ENCODE results near the gene ADRA2B.

ADRA2B gene

GRCh38 chr2:96137321-96138178 is 21.2 kb upstream of the ADRA2B start:
- DNase-seq (ENCODE audit: insufficient read length, low spot score) (no peak), FAIRE-seq (no peak)
- no peak for TF ChIP-seq POLR2A (IDR thresholded peaks at IDR 0.05; ENCODE audit: low read depth, low read length)

GRCh38 chr2:96136129-96136720 is 19.9 kb upstream of the ADRA2B start:
- DNase-seq (ENCODE audit: insufficient read length, low spot score), result no peak
- no peak for TF ChIP-seq POLR2A (IDR thresholded peaks at IDR 0.05; ENCODE audit: low read depth, low read length)
- FAIRE-seq, result no peak

- DNase-seq (ENCODE audit: insufficient read length, low spot score) (no peak), FAIRE-seq (no peak)
- TF ChIP-seq POLR2A (IDR thresholded peaks at IDR 0.05; ENCODE audit: low read depth, low read length), result no peak
Measured at GRCh38 chr2:96135621-96136020, 19.2 kb upstream of the ADRA2B start.

- TF ChIP-seq POLR2A (IDR thresholded peaks at IDR 0.05; ENCODE audit: low read depth, low read length), result no peak
Measured at GRCh38 chr2:96135171-96135570, 18.8 kb upstream of the ADRA2B start.

GRCh38 chr2:96134421-96134820 is 18.1 kb upstream of the ADRA2B start:
- DNase-seq (ENCODE audit: insufficient read length, low spot score), result no peak
- TF ChIP-seq POLR2A (IDR thresholded peaks at IDR 0.05; ENCODE audit: low read depth, low read length), result no peak

More at GRCh38 chr2:96135171-96135570, 18.8 kb upstream of the ADRA2B start:
- no peak for DNase-seq (ENCODE audit: insufficient read length, low spot score)
- no peak for FAIRE-seq

GRCh38 chr2:96131813-96132745 is 15.7 kb upstream of the ADRA2B start:
- no peak for DNase-seq (ENCODE audit: insufficient read length, low spot score)
- FAIRE-seq, result no peak
- no peak for TF ChIP-seq POLR2A (IDR thresholded peaks at IDR 0.05; ENCODE audit: low read depth, low read length)

More at GRCh38 chr2:96134421-96134820, 18.1 kb upstream of the ADRA2B start:
- no peak for FAIRE-seq

GRCh38 chr2:96131152-96131812 is 14.9 kb upstream of the ADRA2B start:
- DNase-seq (ENCODE audit: insufficient read length, low spot score) (no peak), FAIRE-seq (no peak)
- no peak for TF ChIP-seq POLR2A (IDR thresholded peaks at IDR 0.05; ENCODE audit: low read depth, low read length)

GRCh38 chr2:96130483-96130882 is 14.1 kb upstream of the ADRA2B start:
- TF ChIP-seq POLR2A (IDR thresholded peaks at IDR 0.05; ENCODE audit: low read depth, low read length), result no peak
- DNase-seq (ENCODE audit: insufficient read length, low spot score) (no peak), FAIRE-seq (no peak)

- FAIRE-seq, result no peak
Measured at GRCh38 chr2:96129528-96130120, 13.3 kb upstream of the ADRA2B start.

GRCh38 chr2:96128456-96128855 is 12.1 kb upstream of the ADRA2B start:
- TF ChIP-seq POLR2A (IDR thresholded peaks at IDR 0.05; ENCODE audit: low read depth, low read length), result no peak
- no peak for FAIRE-seq
- DNase-seq (ENCODE audit: insufficient read length, low spot score), result no peak

More at GRCh38 chr2:96129528-96130120, 13.3 kb upstream of the ADRA2B start:
- TF ChIP-seq POLR2A (IDR thresholded peaks at IDR 0.05; ENCODE audit: low read depth, low read length), result no peak
- no peak for DNase-seq (ENCODE audit: insufficient read length, low spot score)

- FAIRE-seq, result no peak
Measured at GRCh38 chr2:96124406-96125265, 8.3 kb upstream of the ADRA2B start.

GRCh38 chr2:96123936-96124335 is 7.6 kb upstream of the ADRA2B start:
- DNase-seq (ENCODE audit: insufficient read length, low spot score) (no peak), FAIRE-seq (no peak)
- TF ChIP-seq POLR2A (IDR thresholded peaks at IDR 0.05; ENCODE audit: low read depth, low read length), result no peak

More at GRCh38 chr2:96124406-96125265, 8.3 kb upstream of the ADRA2B start:
- TF ChIP-seq POLR2A (IDR thresholded peaks at IDR 0.05; ENCODE audit: low read depth, low read length), result no peak
- DNase-seq (ENCODE audit: insufficient read length, low spot score), result no peak

All from H54 (cell line).